SKM-1 treated with dmso at 0.1 percent for 144 hours (cell line): ENCODE measurements around the gene ICAM5.

ENCODE experiments used
- DNase-seq: peaks from one replicate; lab custom pipeline; 2025; ENCODE audit not compliant: unreplicated experiment; lab: John Stamatoyannopoulos, UW

Gene ICAM5

GRCh38 chr19:10339977-10340376, 50.2 kb downstream of the ICAM5 start:
- no peak for DNase-seq

- DNase-seq: no peak
These were observed 53.7 kb downstream of the ICAM5 start for GRCh38 chr19:10343495-10343894.

- no peak for DNase-seq
These were observed 55.0 kb downstream of the ICAM5 start for GRCh38 chr19:10344780-10345179.
